HepG2 (cell line): ENCODE measurements around the gene PDCD11. TPM values are rescaled to one million over a fixed set of nuclear protein-coding genes. Genes with fewer than 3 reads are reported as not detected.

Experiments used
- DNMT3B ChIP-seq: conservative IDR thresholded peaks from 2 replicates; pipeline ENCODE4 v1.6.1; 2016; ENCODE audit warnings: missing biosample characterization, control low read depth
- E2F2 ChIP-seq: sonication (generic); formaldehyde crosslinking; IDR thresholded peaks from 2 replicates; pipeline ENCODE4 v1.4.0; 2020; ENCODE audit warnings: missing genetic modification reagents, borderline replicate concordance
- FIP1L1 ChIP-seq: fragments of 200-400 bp; formaldehyde crosslinking; IDR thresholded peaks from 2 replicates; pipeline ENCODE4 v1.6.1; 2018; ENCODE audit warnings: low read depth, mild to moderate bottlenecking, low read length, moderate library complexity, borderline replicate concordance; ENCODE audit not compliant: insufficient read depth
- GABPB1 ChIP-seq: IDR thresholded peaks from 2 replicates; pipeline ENCODE4 v1.6.1; 2016; ENCODE audit warnings: mild to moderate bottlenecking, missing genetic modification reagents, moderate library complexity, missing compliant biosample characterization
- HOXD1 ChIP-seq: sonication (generic); formaldehyde crosslinking; IDR thresholded peaks from 2 replicates; pipeline ENCODE4 v1.5.0; 2020; ENCODE audit warnings: missing genetic modification reagents
- KDM4B ChIP-seq: sonication (generic); formaldehyde crosslinking; IDR thresholded peaks from 2 replicates; pipeline ENCODE4 v1.4.0; 2020; ENCODE audit warnings: missing genetic modification reagents
- NR1H2 ChIP-seq: sonication (generic); formaldehyde crosslinking; IDR thresholded peaks from 2 replicates; pipeline ENCODE4 v1.8.1; 2022; ENCODE audit warnings: low read depth, missing genetic modification reagents, borderline replicate concordance
- PREB ChIP-seq: sonication (generic); formaldehyde crosslinking; IDR thresholded peaks from 2 replicates; pipeline ENCODE4 v1.4.0; 2020; ENCODE audit warnings: missing genetic modification reagents
- RAD21 ChIP-seq: fragments of 450-650 bp; formaldehyde crosslinking; IDR thresholded peaks from 2 replicates; pipeline ENCODE4 v1.5.0; 2020; ENCODE audit warnings: mild to moderate bottlenecking
- SMYD3 ChIP-seq: sonication (generic); formaldehyde crosslinking; IDR thresholded peaks from 2 replicates; pipeline ENCODE4 v1.8.1; 2023; ENCODE audit warnings: mild to moderate bottlenecking, missing genetic modification reagents
- SNAPC4 ChIP-seq: sonication (generic); formaldehyde crosslinking; IDR thresholded peaks from 2 replicates; pipeline ENCODE4 v1.4.0; 2020; ENCODE audit warnings: mild to moderate bottlenecking, missing genetic modification reagents
- ZMYM2 ChIP-seq: sonication (generic); formaldehyde crosslinking; IDR thresholded peaks from 2 replicates; pipeline ENCODE4 v1.8.0; 2022; ENCODE audit warnings: mild to moderate bottlenecking, missing genetic modification reagents
- ZNF331 ChIP-seq: sonication (generic); formaldehyde crosslinking; IDR thresholded peaks from 2 replicates; pipeline ENCODE4 v1.4.0; 2020; ENCODE audit warnings: missing genetic modification reagents
- ZNF383 ChIP-seq: sonication (generic); formaldehyde crosslinking; IDR thresholded peaks from 2 replicates; pipeline ENCODE4 v1.4.0; 2020; ENCODE audit warnings: missing genetic modification reagents, mild to moderate bottlenecking, borderline replicate concordance
- ZNF674 ChIP-seq: sonication (generic); formaldehyde crosslinking; IDR thresholded peaks from 2 replicates; pipeline ENCODE4 v1.5.0; 2020; ENCODE audit warnings: low read depth, mild to moderate bottlenecking, missing genetic modification reagents
- ZNF839 ChIP-seq: sonication (generic); formaldehyde crosslinking; IDR thresholded peaks from 2 replicates; pipeline ENCODE4 v1.4.0; 2020; ENCODE audit warnings: missing genetic modification reagents, mild to moderate bottlenecking, borderline replicate concordance
- ZSCAN20 ChIP-seq: sonication (generic); formaldehyde crosslinking; IDR thresholded peaks from 2 replicates; pipeline ENCODE4 v1.4.0; 2020; ENCODE audit warnings: missing genetic modification reagents, mild to moderate bottlenecking, borderline replicate concordance
- ZSCAN25 ChIP-seq: sonication (generic); formaldehyde crosslinking; IDR thresholded peaks from 2 replicates; pipeline ENCODE4 v1.8.0; 2022; ENCODE audit warnings: mild to moderate bottlenecking, missing genetic modification reagents
- polyA plus RNA-seq, 8 experiments: library from polyadenylated mRNA; depleted of rRNA in 3 of 8; stranded (reverse) in 7 of 8; unstranded in 1 of 8; fragments of >200 nt; fragmentation: Illumina TruSeq in 4 of 8; extraction: Trizol in 4 of 8; gene quantifications; 2 replicates each; pipeline versions ENCODE4 v1.2.1 to v1.2.3, GENCODE V29; 2011 to 2016; ENCODE audit warnings: low read depth in 4 of 8, missing spikeins in 1 of 8, mixed read lengths in 1 of 8; ENCODE audit not compliant: insufficient read depth in 1 of 8
- total RNA-seq, 5 experiments: library from RNA; depleted of rRNA; stranded (reverse); fragments of >200 nt; fragmentation: Illumina TruSeq; extraction: Trizol; gene quantifications; 2 replicates each; pipeline ENCODE4 v1.2.3, GENCODE V29; 2016; ENCODE audit warnings: low read depth in 1 of 5
- TF ChIP-seq, protein P1 (sequence below): sonication (generic); formaldehyde crosslinking; IDR thresholded peaks from 2 replicates; pipeline ENCODE4 v1.9.0; 2021; ENCODE audit warnings: missing genetic modification reagents, borderline replicate concordance
- TF ChIP-seq, protein P2 (sequence below): sonication (generic); formaldehyde crosslinking; IDR thresholded peaks from 2 replicates; pipeline ENCODE4 v1.5.0; 2020; ENCODE audit warnings: missing genetic modification reagents

PDCD11 gene
- total and polyA plus RNA-seq, 2 of the 13 experiments (the other 11 are each of a cell fraction or from before 2014, with no cell fraction given) = 12.8 to 52.8 TPM

DNA sequence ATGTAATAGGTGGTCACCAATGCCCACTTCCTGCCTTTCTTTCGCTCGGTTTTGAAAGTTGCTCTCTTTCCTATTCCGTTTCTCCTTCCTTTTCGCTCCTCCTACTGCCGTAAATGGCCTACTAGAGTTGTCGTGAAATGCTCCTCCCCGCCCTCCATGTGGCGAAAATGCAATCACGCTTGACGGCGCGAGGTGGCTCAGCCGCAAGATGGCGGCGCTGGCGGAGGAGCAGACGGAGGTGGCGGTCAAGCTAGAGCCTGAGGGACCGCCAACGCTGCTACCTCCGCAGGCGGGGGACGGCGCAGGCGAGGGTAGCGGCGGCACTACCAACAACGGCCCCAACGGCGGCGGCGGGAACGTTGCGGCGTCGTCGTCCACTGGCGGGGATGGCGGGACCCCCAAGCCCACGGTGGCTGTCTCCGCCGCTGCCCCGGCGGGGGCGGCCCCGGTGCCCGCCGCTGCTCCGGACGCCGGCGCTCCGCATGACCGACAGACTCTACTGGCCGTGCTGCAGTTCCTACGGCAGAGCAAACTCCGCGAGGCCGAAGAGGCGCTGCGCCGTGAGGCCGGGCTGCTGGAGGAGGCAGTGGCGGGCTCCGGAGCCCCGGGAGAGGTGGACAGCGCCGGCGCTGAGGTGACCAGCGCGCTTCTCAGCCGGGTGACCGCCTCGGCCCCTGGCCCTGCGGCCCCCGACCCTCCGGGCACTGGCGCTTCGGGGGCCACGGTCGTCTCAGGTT lies 28.5 kb upstream of the PDCD11 start, which contains the start of gene TAF5 (continued):
- TF ChIP-seq, protein P1, sequence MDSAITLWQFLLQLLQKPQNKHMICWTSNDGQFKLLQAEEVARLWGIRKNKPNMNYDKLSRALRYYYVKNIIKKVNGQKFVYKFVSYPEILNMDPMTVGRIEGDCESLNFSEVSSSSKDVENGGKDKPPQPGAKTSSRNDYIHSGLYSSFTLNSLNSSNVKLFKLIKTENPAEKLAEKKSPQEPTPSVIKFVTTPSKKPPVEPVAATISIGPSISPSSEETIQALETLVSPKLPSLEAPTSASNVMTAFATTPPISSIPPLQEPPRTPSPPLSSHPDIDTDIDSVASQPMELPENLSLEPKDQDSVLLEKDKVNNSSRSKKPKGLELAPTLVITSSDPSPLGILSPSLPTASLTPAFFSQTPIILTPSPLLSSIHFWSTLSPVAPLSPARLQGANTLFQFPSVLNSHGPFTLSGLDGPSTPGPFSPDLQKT (CRISPR knock-in tag) = no peak
- TF ChIP-seq FIP1L1 (no peak), KDM4B (peak; percentile 30; the same call in 1 of the 2 replicates), NR1H2 (no peak), SNAPC4 (0 out of 2 replicates have a peak, but pooled peaks have one; percentile 53), DNMT3B (0 out of 2 replicates have a peak, but pooled peaks have one; percentile 48), ZNF674 (CRISPR knock-in tag) (no peak), ZSCAN25 (CRISPR knock-in tag) (peak; percentile 62), GABPB1 (CRISPR knock-in tag) (peak; percentile 84), E2F2 (CRISPR knock-in tag) (no peak; the same call in 1 of the 2 replicates), ZSCAN20 (peak; percentile 59; the same call in 1 of the 2 replicates), SMYD3 (CRISPR knock-in tag) (no peak), PREB (no peak), RAD21 (CRISPR knock-in tag) (no peak), HOXD1 (CRISPR knock-in tag) (no peak; the same call in 1 of the 2 replicates), ZNF839 (CRISPR knock-in tag) (no peak; the same call in 1 of the 2 replicates), ZNF383 (no peak), ZMYM2 (CRISPR knock-in tag) (no peak), ZNF331 (peak; percentile 91)
- TF ChIP-seq, protein P2, sequence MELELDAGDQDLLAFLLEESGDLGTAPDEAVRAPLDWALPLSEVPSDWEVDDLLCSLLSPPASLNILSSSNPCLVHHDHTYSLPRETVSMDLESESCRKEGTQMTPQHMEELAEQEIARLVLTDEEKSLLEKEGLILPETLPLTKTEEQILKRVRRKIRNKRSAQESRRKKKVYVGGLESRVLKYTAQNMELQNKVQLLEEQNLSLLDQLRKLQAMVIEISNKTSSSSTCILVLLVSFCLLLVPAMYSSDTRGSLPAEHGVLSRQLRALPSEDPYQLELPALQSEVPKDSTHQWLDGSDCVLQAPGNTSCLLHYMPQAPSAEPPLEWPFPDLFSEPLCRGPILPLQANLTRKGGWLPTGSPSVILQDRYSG (CRISPR knock-in tag) = no peak
